K562 (cell line): ENCODE data around the gene CD248.

Source experiments
- ZNF274 ChIP-seq: IDR thresholded peaks from 2 replicates; pipeline ENCODE4 v1.6.1; 2011; ENCODE audit warnings: low read depth, mild to moderate bottlenecking, low read length, moderate library complexity, borderline replicate concordance
- TF ChIP-seq, protein P1 (sequence below): fragments of 250-450 bp; sonication (Bioruptor Pico); IDR thresholded peaks from 2 replicates; pipeline ENCODE4 v1.4.0; 2020; ENCODE audit warnings: mild to moderate bottlenecking, moderate library complexity, borderline replicate concordance
- TF ChIP-seq, protein P2 (sequence below), 2 experiments: fragments of 450-650 bp in 1 of 2; sonication (generic) in 1 of 2; formaldehyde crosslinking in 1 of 2; IDR thresholded peaks in 1 of 2; conservative IDR thresholded peaks in 1 of 2; 2 replicates each; pipeline versions ENCODE4 v1.6.1 to v1.8.1; 2016 to 2023; ENCODE audit warnings: mild to moderate bottlenecking in 2 of 2, moderate library complexity in 2 of 2, inconsistent platforms in 1 of 2, missing genetic modification reagents in 1 of 2

- TF ChIP-seq ZNF274, result no peak
- TF ChIP-seq, protein P1, sequence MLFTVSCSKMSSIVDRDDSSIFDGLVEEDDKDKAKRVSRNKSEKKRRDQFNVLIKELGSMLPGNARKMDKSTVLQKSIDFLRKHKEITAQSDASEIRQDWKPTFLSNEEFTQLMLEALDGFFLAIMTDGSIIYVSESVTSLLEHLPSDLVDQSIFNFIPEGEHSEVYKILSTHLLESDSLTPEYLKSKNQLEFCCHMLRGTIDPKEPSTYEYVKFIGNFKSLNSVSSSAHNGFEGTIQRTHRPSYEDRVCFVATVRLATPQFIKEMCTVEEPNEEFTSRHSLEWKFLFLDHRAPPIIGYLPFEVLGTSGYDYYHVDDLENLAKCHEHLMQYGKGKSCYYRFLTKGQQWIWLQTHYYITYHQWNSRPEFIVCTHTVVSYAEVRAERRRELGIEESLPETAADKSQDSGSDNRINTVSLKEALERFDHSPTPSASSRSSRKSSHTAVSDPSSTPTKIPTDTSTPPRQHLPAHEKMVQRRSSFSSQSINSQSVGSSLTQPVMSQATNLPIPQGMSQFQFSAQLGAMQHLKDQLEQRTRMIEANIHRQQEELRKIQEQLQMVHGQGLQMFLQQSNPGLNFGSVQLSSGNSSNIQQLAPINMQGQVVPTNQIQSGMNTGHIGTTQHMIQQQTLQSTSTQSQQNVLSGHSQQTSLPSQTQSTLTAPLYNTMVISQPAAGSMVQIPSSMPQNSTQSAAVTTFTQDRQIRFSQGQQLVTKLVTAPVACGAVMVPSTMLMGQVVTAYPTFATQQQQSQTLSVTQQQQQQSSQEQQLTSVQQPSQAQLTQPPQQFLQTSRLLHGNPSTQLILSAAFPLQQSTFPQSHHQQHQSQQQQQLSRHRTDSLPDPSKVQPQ, result no peak
- TF ChIP-seq, protein P2, sequence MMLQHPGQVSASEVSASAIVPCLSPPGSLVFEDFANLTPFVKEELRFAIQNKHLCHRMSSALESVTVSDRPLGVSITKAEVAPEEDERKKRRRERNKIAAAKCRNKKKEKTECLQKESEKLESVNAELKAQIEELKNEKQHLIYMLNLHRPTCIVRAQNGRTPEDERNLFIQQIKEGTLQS (IDR thresholded peaks at IDR 0.05), result no peak
- TF ChIP-seq, protein P2 (CRISPR knock-in tag; conservative IDR thresholded peaks at IDR 0.05), result no peak
Observed at GRCh38 chr11:66291303-66291705, 25.5 kb downstream of the CD248 start.
